Heart right ventricle (tissue), 16 donors: ENCODE measurements around the gene ANKLE2. TPM values are rescaled to one million over a fixed set of nuclear protein-coding genes. Genes with fewer than 3 reads are reported as not detected.

Source experiments
- ATAC-seq, 8 donors: fragments of 200-7000 bp; cut with Tn5 transposase; one replicate each; pipeline ENCODE4 v1.9.1; 2020; ENCODE audit warnings: mild to moderate bottlenecking in 8 of 8, moderate library complexity in 8 of 8, moderate number of reproducible peaks in 1 of 8
- DNase-seq, 2 donors: peaks; one replicate each; pipeline ENCODE4 v3.0.0-alpha.2; 2020
- H3K27ac ChIP-seq, 10 donors: fragments of 200-600 bp; sonication (generic) in 2 of 10; one replicate each; pipeline versions ENCODE4 v1.5.0 to v1.8.0; 2020 to 2022; ENCODE audit warnings: mild to moderate bottlenecking in 3 of 10
- H3K27me3 ChIP-seq, 7 donors: fragments of 200-600 bp; one replicate each; pipeline ENCODE4 v1.8.0; 2021 to 2022; ENCODE audit warnings: mild to moderate bottlenecking in 2 of 7
- H3K36me3 ChIP-seq, 9 donors: fragments of 200-600 bp; sonication (generic) in 1 of 9; one replicate each; pipeline versions ENCODE4 v1.5.0 to v1.8.0; 2020 to 2022; ENCODE audit warnings: mild to moderate bottlenecking in 2 of 9
- H3K4me1 ChIP-seq, 9 donors: fragments of 200-600 bp; sonication (generic) in 1 of 9; one replicate each; pipeline versions ENCODE4 v1.5.0 to v1.8.0; 2020 to 2022; ENCODE audit warnings: mild to moderate bottlenecking in 4 of 9
- H3K4me3 ChIP-seq, 10 donors: fragments of 200-600 bp; sonication (generic) in 2 of 10; one replicate each; pipeline versions ENCODE4 v1.5.0 to v1.8.0; 2020 to 2022; ENCODE audit warnings: mild to moderate bottlenecking in 7 of 10, moderate library complexity in 2 of 10
- H3K9me3 ChIP-seq, 11 donors: fragments of 200-600 bp in 10 of 11; sonication (generic) in 2 of 11; one replicate each; pipeline versions ENCODE4 v1.5.0 to v1.8.0; 2013 to 2022; ENCODE audit warnings: mild to moderate bottlenecking in 2 of 11, control low read depth in 1 of 11, moderate library complexity in 1 of 11
- CTCF ChIP-seq, 9 donors: fragments of 200-600 bp; sonication (generic) in 2 of 9; IDR thresholded peaks; one replicate each; pipeline versions ENCODE4 v1.5.0 to v1.8.0; 2021 to 2022; ENCODE audit warnings: antibody characterized with exemption in 9 of 9, mild to moderate bottlenecking in 5 of 9, moderate library complexity in 1 of 9
- WGBS, 2 donors: extraction: QIAGEN DNeasy Blood & Tissue Kit; methylation state at CpG; one replicate each; pipeline ENCODE4 v1.1.7; 2013; ENCODE audit warnings: inconsistent platforms in 1 of 2; 5-methylcytosine and 5-hydroxymethylcytosine counted together
- intact Hi-C, 10 donors: fragments of 100-400 bp; cut with DNase I; formaldehyde crosslinking; loops; one replicate each; pipeline versions ENCODE4 v1.11.1 to v1.14.2; 2022
- polyA plus RNA-seq, 2 donors: library from polyadenylated mRNA; stranded (reverse); fragments of 200-250 nt; gene quantifications; one replicate each; pipeline ENCODE4 v1.2.3, GENCODE V29; 2013
- total RNA-seq, 10 donors: library from RNA; stranded (reverse); fragmentation: NEBNext Ultra II Directional in 3 of 10; extraction: Animal tissue kit (Norgen Biotek cat#: 25700) in 3 of 10; gene quantifications; one replicate each; pipeline versions ENCODE4 v1.2.1 to v1.2.4, GENCODE V29; 2021 to 2023
- donor health status: Arrhythmogenic right ventricular cardiomyopathy.
- donor health status: ischemic (EF 13 %, LVEDD 7.1; RV severe dilation, severe dysfunction).
- donor health status: healthy with polysubstance abuse.
- donor health status: DM: no; HTN: yes; CAD: no.
- donor health status: DM: no; HTN: no; CAD: no.
- donor health status: ischemic (EF 25% LVEDD 6.9; RV normal size, moderate dysfunction).
- donor health status: ischemic (EF 25% LVEDD 5.7; RV mildly dilated, moderate dysfunction).
- donor health status: healthy.
- donor health status: DM: yes; HTN: yes; CAD: no.
- donor health status: Ischemic cardiomyopathy.
- donor health status: ischemic (EF 35%, LVEDD 5.7; RV mildly dilated, moderate dysfunction).
- donor health status: nonischemic (EF 11% LVEDD 7.7; RV severe dilation, severe dysfunction).
- donor health status: DM: yes; HTN: yes; CAD: no.
- donor health status: PGD.
- donor health status: ischemic (EF 29% LVEDD 5.4; RV normal size, mild dysfunction).
- donor health status: nonischemic (EF 23%, LVEDD 6.1; RV moderate dilation, normal function).

ANKLE2 gene
- total and polyA plus RNA-seq, 12 donors = 17.4 to 39.4 (median 30.3) TPM

GRCh38 chr12:132703641-132704040, 58.0 kb downstream of the ANKLE2 start:
- Histone ChIP-seq H3K27ac (no peak overlapping the region), H3K4me3 (no peak overlapping the region), H3K27me3 (no peaks in the 10 kb centered on the region), H3K9me3 (peaks cover 0 to 8% (median 0%) of the 10 kb centered on the region in 11 donors), H3K4me1 (no peaks in the 10 kb centered on the region), H3K36me3 (peaks cover 0 to 50% (median 12%) of the 10 kb centered on the region in 9 donors)
- ATAC-seq (peak in 1 of 8 donors; percentile 7), DNase-seq (no peak)
- no peak for TF ChIP-seq CTCF (IDR thresholded peaks at IDR 0.05)
- intact Hi-C loops = no loop called here
- 93 to 94% methylated on average over 9 of the region's 9 CpGs for WGBS, 2 donors

GRCh38 chr12:132702640-132703039, 59.0 kb downstream of the ANKLE2 start:
- TF ChIP-seq CTCF (IDR thresholded peaks at IDR 0.05) = no peak
- no peak for DNase-seq
- intact Hi-C loops = no loop called here
- Histone ChIP-seq H3K27ac (no peak overlapping the region), H3K4me1 (no peaks in the 10 kb centered on the region), H3K36me3 (peaks cover 0 to 59% (median 12%) of the 10 kb centered on the region in 9 donors), H3K27me3 (no peaks in the 10 kb centered on the region), H3K9me3 (peaks cover 0 to 5% (median 0%) of the 10 kb centered on the region in 11 donors), H3K4me3 (no peak overlapping the region)
- ATAC-seq = no peak
- WGBS, 2 donors = 60 to 74% methylated on average over 4 of the region's 4 CpGs

- Histone ChIP-seq H3K36me3 (peaks cover 0 to 76% (median 12%) of the 10 kb centered on the region in 9 donors), H3K27me3 (no peaks in the 10 kb centered on the region), H3K4me1 (peaks cover 0 to 9% (median 4%) of the 10 kb centered on the region in 9 donors), H3K4me3 (no peak overlapping the region), H3K27ac (no peak overlapping the region), H3K9me3 (no peaks in the 10 kb centered on the region)
- DNase-seq = no peak
- TF ChIP-seq CTCF (IDR thresholded peaks at IDR 0.05) = no peak
- no peak for ATAC-seq
- WGBS, 2 donors = 94% methylated on average over 10 of the region's 10 CpGs
- intact Hi-C loops = no loop called here
Measured at GRCh38 chr12:132700212-132700822, 61.3 kb downstream of the ANKLE2 start.

- H3K9me3 ChIP-seq = no peaks in the 10 kb centered on the region
- no peak for TF ChIP-seq CTCF (IDR thresholded peaks at IDR 0.05)
- no peak overlapping the region for H3K4me3 ChIP-seq
- WGBS, 2 donors = 78 to 88% methylated on average over 5 of the region's 5 CpGs
- intact Hi-C loops = no loop called here
- H3K36me3 ChIP-seq = peaks cover 0 to 64% (median 12%) of the 10 kb centered on the region in 9 donors
- no peak overlapping the region for H3K27ac ChIP-seq
- DNase-seq = no peak
- peaks cover 0 to 13% (median 4%) of the 10 kb centered on the region in 9 donors for H3K4me1 ChIP-seq
- ATAC-seq = no peak
- H3K27me3 ChIP-seq = no peaks in the 10 kb centered on the region
Measured at GRCh38 chr12:132698341-132698740, 63.3 kb downstream of the ANKLE2 start.
